Activated CD8-positive, alpha-beta T cell treated with anti-CD3 and anti-CD28 coated beads, Interleukin-2, amount 10 ng/mL, durations not matched to agents 7 days and 5 days (primary cell): ENCODE data around the gene HMOX2. TPM values are rescaled to one million over a fixed set of nuclear protein-coding genes. Genes with fewer than 3 reads are reported as not detected.

ENCODE experiments used
- ATAC-seq: fragments of 150-1000 bp; cut with Tn5 transposase; one replicate; pipeline ENCODE4 v1.10.0; 2021; ENCODE audit warnings: moderate library complexity
- CTCF ChIA-PET: fragments of 350-600 bp; sonication (Branson Sonifier 250); formaldehyde crosslinking; loops from one replicate; lab custom pipeline; 2021; ENCODE audit warnings: antibody characterized with exemption; lab: Charles Lee
- POLR2A ChIA-PET: fragments of 350-600 bp; sonication (Branson Sonifier 250); formaldehyde crosslinking; loops from one replicate; lab custom pipeline; 2021; ENCODE audit warnings: antibody characterized with exemption; lab: Charles Lee
- DNase-seq: peaks from one replicate; pipeline ENCODE4 v3.0.0-alpha.2; 2020
- H3K27ac Mint-ChIP-seq: one replicate; pipeline ENCODE4 v1.8.0; 2021; ENCODE audit warnings: mild to moderate bottlenecking, mixed read lengths
- H3K27me3 Mint-ChIP-seq: one replicate; pipeline ENCODE4 v1.8.0; 2021; ENCODE audit warnings: low read depth, mixed read lengths
- H3K36me3 Mint-ChIP-seq: one replicate; pipeline ENCODE4 v1.8.0; 2021; ENCODE audit warnings: low read depth, mixed read lengths
- H3K4me1 Mint-ChIP-seq: one replicate; pipeline ENCODE4 v1.8.0; 2021; ENCODE audit warnings: low read depth, mixed read lengths
- H3K4me3 Mint-ChIP-seq: one replicate; pipeline ENCODE4 v1.8.0; 2021; ENCODE audit warnings: mild to moderate bottlenecking, mixed read lengths
- H3K9me3 Mint-ChIP-seq: one replicate; pipeline ENCODE4 v1.8.0; 2022; ENCODE audit warnings: mixed read lengths; ENCODE audit not compliant: insufficient read depth
- total RNA-seq, 2 experiments: library from RNA; stranded (reverse); gene quantifications; one replicate each; pipeline ENCODE4 v1.2.3, GENCODE V29; 2021

HMOX2 gene
- total RNA-seq, 2 experiments from 2014 or later: 92.6 to 97.4 TPM

DNA sequence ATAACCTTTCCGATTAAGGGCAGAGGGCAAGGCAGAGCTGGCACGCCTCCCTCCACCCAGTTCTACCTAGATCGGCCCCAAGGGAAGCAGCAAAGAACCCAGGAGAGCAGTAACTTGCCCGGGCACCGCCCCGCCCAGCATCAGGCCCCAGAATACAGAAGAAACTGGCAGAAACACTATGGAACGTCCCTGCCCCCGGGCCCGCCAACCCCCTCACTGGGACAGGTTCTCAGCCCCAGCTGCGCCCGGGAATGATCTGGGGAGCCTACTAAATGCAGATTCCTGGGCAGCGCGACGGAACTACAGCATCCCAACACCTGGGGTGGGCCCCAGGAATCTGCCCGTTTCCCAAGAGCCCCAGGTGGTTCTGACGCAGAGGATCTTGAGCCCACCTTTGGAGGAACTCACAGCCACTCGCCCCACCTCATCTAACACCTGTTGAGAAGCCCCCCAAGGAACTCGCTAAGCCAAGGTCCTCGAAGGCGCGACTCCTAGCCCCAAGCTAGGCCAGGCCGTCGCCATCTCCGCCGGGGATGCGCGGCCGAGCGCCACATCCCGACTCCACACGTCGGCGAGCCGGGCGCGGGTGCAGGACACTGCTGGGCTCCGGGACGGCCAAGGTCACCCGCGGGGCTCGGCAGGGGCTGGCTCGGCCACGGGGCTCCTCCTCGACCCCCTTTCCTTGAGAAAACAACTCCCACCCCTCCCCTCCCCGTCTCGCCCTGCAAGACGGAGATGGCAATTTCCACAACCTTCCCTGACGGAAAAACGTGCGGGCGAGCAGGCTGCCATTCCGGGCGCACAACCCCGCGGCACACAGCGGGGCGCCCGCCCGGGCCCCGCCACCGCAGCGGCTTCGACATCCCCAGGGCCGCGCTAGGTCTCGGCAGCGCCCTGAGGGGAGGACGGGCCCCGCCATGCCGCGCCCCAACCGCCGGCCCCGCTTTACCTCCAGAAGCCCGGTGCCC, 61.5 kb downstream of the HMOX2 start:
- POLR2A ChIA-PET: interaction anchor here (0.5 to 1.1 kb wide), 2 partner anchors 7 to 32 kb away, joined by 3 to 7 read pairs; no protein-coding TSS in a partner anchor
- peak overlapping the region; percentile 80 for H3K4me3 Mint-ChIP-seq

DNA sequence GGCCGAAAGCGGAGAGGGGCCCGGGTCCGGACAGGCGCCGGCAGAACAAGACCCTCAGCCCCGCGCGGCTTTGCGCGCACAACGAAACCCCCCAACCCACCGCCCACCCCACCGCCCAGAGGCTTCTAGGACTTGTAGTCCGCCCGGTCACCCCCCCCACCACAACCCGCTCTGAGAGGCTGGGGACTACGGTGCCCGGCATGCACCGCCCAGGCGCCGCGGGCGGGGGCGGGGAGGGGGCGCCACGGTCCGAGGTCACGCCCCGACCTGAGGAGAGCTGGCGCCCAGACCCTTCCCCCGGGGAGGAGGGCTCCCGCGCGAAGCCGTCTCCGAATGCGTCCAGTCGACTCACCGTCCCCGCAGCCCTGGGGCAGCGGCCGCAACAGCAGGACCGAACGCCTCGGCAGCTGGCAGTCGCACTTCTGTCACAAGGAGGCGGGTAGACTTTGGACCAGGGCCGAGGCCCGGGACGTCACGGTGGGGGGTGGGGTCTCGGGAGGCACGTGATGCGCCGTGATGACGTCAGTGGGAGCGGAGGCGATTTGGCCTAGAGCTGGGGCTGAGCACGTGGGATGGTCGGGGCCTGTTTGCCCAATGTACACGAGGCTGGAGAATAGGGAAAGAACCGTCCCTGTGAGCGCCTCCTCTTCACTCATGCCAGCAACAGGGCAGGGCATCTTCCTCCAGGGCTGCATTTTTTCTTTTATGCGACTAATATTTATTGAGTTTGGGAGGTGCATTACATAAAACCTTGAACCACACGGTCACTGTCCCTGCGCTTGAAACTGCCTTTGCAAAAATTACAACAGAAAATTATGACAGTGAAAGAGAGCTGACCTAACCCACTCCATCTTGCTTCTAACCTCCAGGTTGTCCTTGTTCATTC, 62.4 kb downstream of the HMOX2 start, which contains the start of gene CDIP1:
Gene CDIP1 (minus strand): TSS at position 424 of the 886 bp plus-strand sequence. CDS start 24,643 bp downstream, outside the sequence.
- ATAC-seq (peak; percentile 85), DNase-seq (peak; percentile 97)
- ChIA-PET CTCF (interaction anchor here (0.8 to 4.9 kb wide), 5 partner anchors 9 to 63 kb away, joined by 3 to 50 read pairs (median 8); partner anchors contain the start of gene HMOX2), POLR2A (interaction anchor here (0.5 to 1.3 kb wide), 6 partner anchors 8 to 85 kb away, joined by 3 to 7 read pairs (median 3); no protein-coding TSS in a partner anchor)
- H3K27ac Mint-ChIP-seq: peak within 1 kb of the TSS; percentile 84
- peaks cover 36% of the 10 kb centered on the region for H3K4me1 Mint-ChIP-seq
- H3K4me3 Mint-ChIP-seq: peak within 1 kb of the TSS; percentile 80
- H3K27me3 Mint-ChIP-seq: no peaks in the 10 kb centered on the region
- peaks cover 29% of the 10 kb centered on the region for H3K36me3 Mint-ChIP-seq
- peaks cover 7% of the 10 kb centered on the region for H3K9me3 Mint-ChIP-seq

More for the DNA sequence above, 61.5 kb downstream of the HMOX2 start:
- CTCF ChIA-PET: interaction anchor here (0.8 to 4.9 kb wide), 4 partner anchors 11 to 31 kb away, joined by 3 to 50 read pairs (median 19); no protein-coding TSS in a partner anchor
- Mint-ChIP-seq H3K27ac (peak overlapping the region; percentile 71), H3K9me3 (peaks cover 7% of the 10 kb centered on the region), H3K27me3 (no peaks in the 10 kb centered on the region), H3K36me3 (peaks cover 39% of the 10 kb centered on the region), H3K4me1 (peaks cover 36% of the 10 kb centered on the region)
- DNase-seq: no peak
- peak; percentile 73 for ATAC-seq

DNA sequence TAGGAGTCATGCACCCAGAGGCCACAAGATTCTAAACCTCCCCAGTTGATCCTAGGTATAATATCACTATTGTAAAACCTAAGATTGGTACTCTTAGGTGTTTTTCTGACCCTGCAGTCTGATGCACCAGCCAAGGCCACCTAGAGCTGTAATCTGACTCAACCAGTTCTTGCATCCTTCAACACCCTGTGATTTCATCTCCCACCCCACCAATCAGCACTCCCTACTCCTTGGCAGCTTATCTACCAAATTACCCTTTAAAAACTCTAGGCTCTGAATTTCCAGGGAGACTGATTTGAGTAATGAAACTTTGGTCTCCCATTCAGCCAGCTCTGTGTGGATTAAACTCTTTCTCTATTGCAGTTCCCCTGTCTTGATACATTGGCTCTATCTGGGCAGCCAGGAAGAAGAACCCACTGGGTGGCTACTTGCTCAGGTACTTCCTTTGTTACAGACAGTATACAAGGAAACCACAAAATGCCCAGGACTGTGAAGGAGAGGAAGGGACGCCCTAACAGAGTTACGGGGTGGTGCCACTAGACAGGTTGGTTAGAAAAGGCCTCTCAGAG, 63.6 kb downstream of the HMOX2 start:
- H3K27ac Mint-ChIP-seq: no peak overlapping the region
- H3K27me3 Mint-ChIP-seq: no peaks in the 10 kb centered on the region
- DNase-seq: no peak
- ChIA-PET POLR2A (interaction anchor here (0.7 to 1.3 kb wide), 2 partner anchors 25 to 291 kb away, joined by 3 read pairs; no protein-coding TSS in a partner anchor), CTCF (interaction anchor here (1.1 to 4.9 kb wide), 4 partner anchors 9 to 193 kb away, joined by 3 to 50 read pairs (median 22); no protein-coding TSS in a partner anchor)
- H3K4me3 Mint-ChIP-seq: no peak overlapping the region
- ATAC-seq: no peak
- H3K9me3 Mint-ChIP-seq: peaks cover 7% of the 10 kb centered on the region
- peaks cover 24% of the 10 kb centered on the region for H3K36me3 Mint-ChIP-seq
- peaks cover 34% of the 10 kb centered on the region for H3K4me1 Mint-ChIP-seq

DNA sequence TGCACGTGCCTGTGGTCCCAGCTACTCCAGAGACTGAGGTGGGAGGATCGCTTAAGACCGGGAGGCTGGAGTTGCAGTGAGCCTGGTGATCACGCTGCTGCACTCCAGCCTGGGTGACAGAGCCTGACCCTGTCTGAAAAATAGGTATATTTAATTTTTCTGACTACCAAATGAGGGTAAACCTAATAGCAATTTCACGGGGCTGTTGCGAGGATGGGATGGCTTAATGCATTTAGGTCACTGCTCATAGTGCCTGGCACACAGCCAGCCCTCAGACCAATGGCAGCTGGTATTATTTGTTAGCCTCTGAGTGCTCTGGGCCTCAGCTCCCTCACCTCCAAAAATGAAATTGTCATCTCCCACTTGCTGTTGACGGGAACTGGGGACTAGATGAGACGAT, 68.3 kb downstream of the HMOX2 start:
- H3K27ac Mint-ChIP-seq: no peak overlapping the region
- H3K4me1 Mint-ChIP-seq: peaks cover 17% of the 10 kb centered on the region
- H3K4me3 Mint-ChIP-seq: no peak overlapping the region
- H3K9me3 Mint-ChIP-seq: peaks cover 7% of the 10 kb centered on the region
- ChIA-PET POLR2A (no interaction called here), CTCF (interaction anchor here (1.9 to 9.0 kb wide), 2 partner anchors 15 to 36 kb away, joined by 5 to 159 read pairs; no protein-coding TSS in a partner anchor)
- ATAC-seq (no peak), DNase-seq (no peak)
- peaks cover 10% of the 10 kb centered on the region for H3K36me3 Mint-ChIP-seq
- no peaks in the 10 kb centered on the region for H3K27me3 Mint-ChIP-seq

DNA sequence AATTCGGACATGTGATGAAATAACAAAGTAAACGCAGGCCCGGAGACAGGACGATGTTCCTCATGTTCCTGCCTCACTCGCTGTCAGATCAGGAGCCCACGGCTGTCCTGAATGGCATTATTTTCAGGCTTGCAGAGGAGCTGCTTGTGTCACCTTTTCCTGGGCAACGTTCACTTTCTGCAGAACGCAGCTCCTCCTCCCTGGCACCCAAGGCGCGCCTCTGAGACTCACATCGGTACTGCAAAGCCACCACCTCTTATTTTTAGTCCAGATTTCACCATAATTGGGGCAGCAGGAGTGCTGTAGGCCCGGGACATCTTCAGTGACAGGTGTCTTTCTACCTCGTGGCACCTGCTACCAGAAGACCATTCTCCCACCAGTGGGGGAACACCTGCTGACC, 71.9 kb downstream of the HMOX2 start:
- no peaks in the 10 kb centered on the region for H3K9me3 Mint-ChIP-seq
- no peaks in the 10 kb centered on the region for H3K36me3 Mint-ChIP-seq
- no peak overlapping the region for H3K4me3 Mint-ChIP-seq
- ChIA-PET CTCF (interaction anchor here (0.6 to 9.0 kb wide), 18 partner anchors 10 to 145 kb away, joined by 3 to 159 read pairs (median 6); partner anchors contain the start of genes CDIP1 and HMOX2), POLR2A (interaction anchor here (0.6 to 1.9 kb wide), 2 partner anchors 43 to 72 kb away, joined by 3 to 4 read pairs; partner anchors contain the start of gene HMOX2)
- ATAC-seq (no peak), DNase-seq (no peak)
- H3K27me3 Mint-ChIP-seq: peaks cover 10% of the 10 kb centered on the region
- no peak overlapping the region for H3K27ac Mint-ChIP-seq
- peaks cover 16% of the 10 kb centered on the region for H3K4me1 Mint-ChIP-seq

DNA sequence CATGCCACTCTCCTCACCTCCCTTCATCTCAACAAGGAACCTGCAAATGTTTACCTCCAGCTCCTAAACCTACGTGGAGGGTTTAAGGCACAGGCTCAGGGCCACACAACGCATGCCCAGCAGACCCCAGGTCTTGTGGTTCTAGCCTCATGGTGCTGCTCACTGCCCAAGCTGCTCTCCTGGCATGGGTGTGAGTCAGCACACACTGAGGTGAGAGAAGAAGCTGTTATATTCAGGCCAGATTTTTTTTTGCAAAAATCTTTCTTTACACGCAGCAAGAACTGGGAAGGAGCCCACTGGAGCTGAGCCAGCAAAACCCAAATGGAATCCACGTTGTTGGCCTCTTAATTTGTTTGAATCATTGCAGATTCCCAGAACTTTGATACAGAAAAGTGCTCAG, 74.4 kb downstream of the HMOX2 start:
- peaks cover 16% of the 10 kb centered on the region for H3K4me1 Mint-ChIP-seq
- DNase-seq (no peak), ATAC-seq (no peak)
- no peak overlapping the region for H3K27ac Mint-ChIP-seq
- CTCF ChIA-PET: interaction anchor here (1.3 to 9.0 kb wide), 6 partner anchors 13 to 297 kb away, joined by 3 to 159 read pairs (median 7); partner anchors contain the start of gene CDIP1
- no peaks in the 10 kb centered on the region for H3K36me3 Mint-ChIP-seq
- H3K9me3 Mint-ChIP-seq: no peaks in the 10 kb centered on the region
- no peak overlapping the region for H3K4me3 Mint-ChIP-seq
- POLR2A ChIA-PET: no interaction called here
- peaks cover 12% of the 10 kb centered on the region for H3K27me3 Mint-ChIP-seq

DNA sequence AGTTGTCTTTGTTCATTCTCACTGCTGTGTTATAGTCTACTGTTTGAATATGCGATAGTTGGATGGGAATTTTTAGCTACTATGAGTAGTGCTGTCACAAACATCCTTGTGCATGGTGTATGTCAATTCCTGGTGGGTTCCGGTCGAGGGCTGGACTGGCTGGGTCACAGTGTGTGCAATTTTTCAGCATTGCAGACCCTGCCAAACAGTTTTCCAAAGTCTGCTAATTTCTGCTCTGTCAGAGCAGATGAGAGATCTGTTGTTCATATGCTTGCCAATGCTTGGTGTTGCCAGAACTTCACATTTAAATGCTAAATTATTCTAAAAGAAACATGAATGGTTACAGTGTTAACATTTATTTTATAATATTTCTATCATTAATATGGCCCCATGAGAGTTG, 76.3 kb downstream of the HMOX2 start:
- POLR2A ChIA-PET: no interaction called here
- Mint-ChIP-seq H3K27ac (no peak overlapping the region), H3K4me3 (no peak overlapping the region), H3K9me3 (no peaks in the 10 kb centered on the region), H3K36me3 (no peaks in the 10 kb centered on the region), H3K27me3 (peaks cover 12% of the 10 kb centered on the region), H3K4me1 (peaks cover 15% of the 10 kb centered on the region)
- CTCF ChIA-PET: interaction anchor here (0.7 to 9.0 kb wide), 3 partner anchors 22 to 47 kb away, joined by 3 to 159 read pairs (median 3); no protein-coding TSS in a partner anchor
- ATAC-seq: no peak
- DNase-seq: no peak

DNA sequence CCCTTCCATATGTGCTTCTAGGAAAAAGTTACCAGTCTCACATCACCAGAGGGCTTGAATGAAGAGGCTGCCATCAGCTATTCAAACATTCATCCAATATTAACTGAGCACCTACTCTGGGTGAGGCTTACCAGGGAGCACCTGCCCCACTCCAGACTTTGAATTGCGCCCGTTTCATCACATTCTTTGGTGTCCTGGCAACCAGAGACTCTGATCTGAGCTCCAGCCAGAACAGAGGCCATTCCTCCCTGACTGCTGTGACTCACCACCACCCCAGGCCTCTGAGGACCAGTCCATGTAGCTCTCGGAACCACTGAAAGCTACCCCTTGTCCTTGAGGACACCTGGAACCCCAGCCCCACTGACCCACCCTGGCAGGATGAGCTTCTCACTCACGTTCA, 79.9 kb downstream of the HMOX2 start, which contains the start of gene C16orf96:
Gene C16orf96 (plus strand): TSS at position 229 of the 400 bp plus-strand sequence. CDS start 150 bp downstream, at position 379.
- CTCF ChIA-PET: interaction anchor here (1.0 to 1.3 kb wide), 3 partner anchors 14 to 80 kb away, joined by 3 read pairs; partner anchors contain the start of gene HMOX2
- no peak within 1 kb of the TSS for H3K4me3 Mint-ChIP-seq
- POLR2A ChIA-PET: no interaction called here

DNA sequence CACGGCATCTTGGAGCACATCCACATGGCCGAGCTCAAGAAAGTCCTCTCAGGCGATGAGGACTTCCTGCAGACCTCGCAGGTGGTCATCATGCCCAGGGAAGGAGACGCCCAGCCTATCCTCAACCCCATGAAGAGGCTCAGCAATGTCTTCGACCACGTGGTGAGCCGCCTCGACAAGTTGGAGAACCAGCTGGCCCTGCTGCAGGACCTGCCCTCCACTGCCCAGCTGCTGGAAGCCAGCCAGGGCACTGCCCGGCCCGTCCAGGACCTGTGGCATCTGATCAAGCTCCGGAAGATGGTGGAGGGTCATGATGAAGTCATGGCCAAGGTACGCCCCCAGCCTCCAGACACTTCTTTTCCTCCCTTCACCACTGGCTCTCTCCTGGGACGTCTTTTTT, 80.4 kb downstream of the HMOX2 start:
- H3K4me1 Mint-ChIP-seq: no peaks in the 10 kb centered on the region
- ChIA-PET POLR2A (no interaction called here), CTCF (interaction anchor here (1.0 to 1.3 kb wide), 3 partner anchors 14 to 81 kb away, joined by 3 read pairs; partner anchors contain the start of gene HMOX2)
- peaks cover 14% of the 10 kb centered on the region for H3K27me3 Mint-ChIP-seq
- H3K27ac Mint-ChIP-seq: no peak overlapping the region
- no peaks in the 10 kb centered on the region for H3K36me3 Mint-ChIP-seq
- no peak overlapping the region for H3K4me3 Mint-ChIP-seq
- no peak for DNase-seq
- no peak for ATAC-seq
- no peaks in the 10 kb centered on the region for H3K9me3 Mint-ChIP-seq

More for the DNA sequence above, 79.9 kb downstream of the HMOX2 start, which contains the start of gene C16orf96:
- Mint-ChIP-seq H3K27ac (no peak within 1 kb of the TSS), H3K36me3 (no peaks in the 10 kb centered on the region), H3K27me3 (peaks cover 14% of the 10 kb centered on the region), H3K9me3 (no peaks in the 10 kb centered on the region), H3K4me1 (no peaks in the 10 kb centered on the region)
- DNase-seq: no peak
- no peak for ATAC-seq

DNA sequence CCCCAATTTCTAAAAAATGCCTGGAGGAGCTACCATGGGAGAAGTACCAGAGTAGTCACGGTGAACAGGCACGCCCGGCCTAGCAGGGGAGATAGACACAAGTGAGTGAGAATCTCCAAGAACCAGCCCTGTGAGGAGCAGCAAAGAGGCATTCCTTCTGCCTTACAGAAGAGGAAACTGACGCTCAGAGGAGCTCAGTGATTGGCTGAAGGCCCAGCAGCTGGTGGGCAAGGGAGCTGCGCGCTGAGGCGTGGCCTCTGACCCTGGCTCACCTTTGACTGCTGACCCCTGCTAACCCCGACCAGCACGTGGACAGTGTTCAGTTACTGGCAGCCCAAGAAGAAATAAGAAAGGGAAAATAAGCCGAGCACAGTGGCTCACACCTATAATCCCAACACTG, 81.8 kb downstream of the HMOX2 start:
- ChIA-PET POLR2A (no interaction called here), CTCF (no interaction called here)

More for the DNA sequence above, 81.8 kb downstream of the HMOX2 start:
- Mint-ChIP-seq H3K36me3 (no peaks in the 10 kb centered on the region), H3K4me3 (no peak overlapping the region), H3K27me3 (peaks cover 5% of the 10 kb centered on the region), H3K9me3 (no peaks in the 10 kb centered on the region), H3K4me1 (no peaks in the 10 kb centered on the region), H3K27ac (no peak overlapping the region)
- ATAC-seq: no peak
- no peak for DNase-seq
